GM12878 (cell line): ENCODE data around the gene ARHGAP21. TPM values are rescaled to one million over a fixed set of nuclear protein-coding genes. Genes with fewer than 3 reads are reported as not detected.

Source experiments
- ATAC-seq: fragments of 200-7000 bp; cut with Tn5 transposase; 3 replicates; pipeline ENCODE4 v1.9.1; 2020; ENCODE audit warnings: mild to moderate bottlenecking, moderate library complexity
- BruUV-seq: library from RNA; stranded (reverse); fragments of 400-500 nt; replicated peaks from 2 replicates; lab custom pipeline; 2021; lab: Mats Ljungman, UMichigan
- CTCF ChIA-PET: fragments of 300-600 bp; sonication (Branson Sonifier 250); formaldehyde crosslinking; extraction: SDS; loops from one replicate; lab custom pipeline; 2021; ENCODE audit warnings: inconsistent platforms; lab: Yijun Ruan, JAX
- POLR2A ChIA-PET: fragments of 350-600 bp; formaldehyde crosslinking; extraction: SDS; loops from one replicate; lab custom pipeline; 2021; ENCODE audit warnings: inconsistent platforms; lab: Charles Lee
- RAD21 ChIA-PET: fragments of 300-600 bp; sonication (Branson Sonifier 250); formaldehyde crosslinking; loops from one replicate; lab custom pipeline; 2023; ENCODE audit warnings: antibody characterized with exemption; ENCODE audit not compliant: unreplicated experiment; lab: Charles Lee
- SMC1A ChIA-PET: fragments of 300-600 bp; sonication (Branson Sonifier 250); formaldehyde crosslinking; loops from one replicate; lab custom pipeline; 2023; ENCODE audit not compliant: unreplicated experiment, uncharacterized antibody; lab: Charles Lee
- DNase-seq: peaks from one replicate; pipeline ENCODE4 v3.0.0-alpha.2; 2011; ENCODE audit warnings: low read depth, low spot score
- FAIRE-seq: peaks from 3 replicates; lab custom pipeline; 2011; peaks lifted over from hg19 to GRCh38; lab: Jason Lieb, UNC
- H2AFZ ChIP-seq: 2 replicates; pipeline ENCODE4 v1.6.0; 2011; ENCODE audit warnings: low read depth, low read length, control low read depth; ENCODE audit not compliant: control insufficient read depth
- H3K27ac ChIP-seq: 2 replicates; pipeline ENCODE4 v1.5.1; 2011; ENCODE audit warnings: control low read depth; ENCODE audit not compliant: control insufficient read depth, insufficient read depth
- H3K27me3 ChIP-seq, 2 experiments: replicated peaks in 1 of 2; 2 replicates each; pipeline versions ENCODE4 v1.6.0 to v1.6.1; 2011; ENCODE audit warnings: low read length in 1 of 2; ENCODE audit not compliant: control insufficient read depth in 2 of 2, insufficient read depth in 2 of 2
- H3K36me3 ChIP-seq, 2 experiments: 2 replicates each; pipeline ENCODE4 v1.5.1; 2011; ENCODE audit warnings: low read length in 1 of 2; ENCODE audit not compliant: control insufficient read depth in 2 of 2, insufficient read depth in 2 of 2
- H3K4me1 ChIP-seq: 2 replicates; pipeline ENCODE4 v1.6.1; 2011; ENCODE audit warnings: mild to moderate bottlenecking, low read length, moderate library complexity, mixed read lengths; ENCODE audit not compliant: control insufficient read depth, insufficient read depth
- H3K4me2 ChIP-seq: 2 replicates; pipeline ENCODE4 v1.6.0; 2011; ENCODE audit warnings: control low read depth; ENCODE audit not compliant: control insufficient read depth, insufficient read depth
- H3K4me3 ChIP-seq: fragments of 200-600 bp; sonication (generic); 2 replicates; pipeline ENCODE4 v1.5.1; 2016
- H3K79me2 ChIP-seq: 2 replicates; pipeline ENCODE4 v1.6.0; 2011; ENCODE audit warnings: low read length; ENCODE audit not compliant: control insufficient read depth, insufficient read depth
- H3K9ac ChIP-seq: 2 replicates; pipeline ENCODE4 v1.8.0; 2011; ENCODE audit warnings: low read length, control low read depth, mixed read lengths; ENCODE audit not compliant: control insufficient read depth, insufficient read depth
- H3K9me3 ChIP-seq: replicated peaks from 3 replicates; pipeline ENCODE4 v1.5.1; 2011; ENCODE audit warnings: mild to moderate bottlenecking, low read length; ENCODE audit not compliant: control insufficient read depth, insufficient read depth
- H4K20me1 ChIP-seq: 2 replicates; pipeline ENCODE4 v1.6.0; 2011; ENCODE audit not compliant: control insufficient read depth, insufficient read depth
- ATF7 ChIP-seq: fragments of 450-650 bp; IDR thresholded peaks from 2 replicates; pipeline ENCODE4 v1.6.1; 2016; ENCODE audit warnings: low read depth, mild to moderate bottlenecking
- CREM ChIP-seq: IDR thresholded peaks from 2 replicates; pipeline ENCODE4 v1.6.1; 2014; ENCODE audit warnings: antibody characterized with exemption, low read depth
- E4F1 ChIP-seq: fragments of 450-650 bp; IDR thresholded peaks from 2 replicates; pipeline ENCODE4 v1.6.1; 2018; ENCODE audit warnings: borderline replicate concordance, mild to moderate bottlenecking; ENCODE audit not compliant: partially characterized antibody
- EZH2 ChIP-seq: IDR thresholded peaks from 2 replicates; pipeline ENCODE4 v1.6.1; 2012; ENCODE audit warnings: low read depth, mild to moderate bottlenecking, control low read depth, inconsistent platforms, low read length, borderline replicate concordance; ENCODE audit not compliant: control insufficient read depth
- HCFC1 ChIP-seq: fragments of 150-350 bp; IDR thresholded peaks from 2 replicates; pipeline ENCODE4 v1.6.1; 2014; ENCODE audit warnings: low read length
- KLF5 ChIP-seq: fragments of 450-650 bp; IDR thresholded peaks from 2 replicates; pipeline ENCODE4 v1.6.1; 2014; ENCODE audit warnings: mild to moderate bottlenecking; ENCODE audit not compliant: partially characterized antibody
- NFYB ChIP-seq: IDR thresholded peaks from 2 replicates; pipeline ENCODE4 v1.6.1; 2011; ENCODE audit warnings: low read depth, mild to moderate bottlenecking, low read length, improper control_type of control experiment, moderate library complexity; ENCODE audit not compliant: insufficient read depth
- NRF1 ChIP-seq: conservative IDR thresholded peaks from 2 replicates; pipeline ENCODE4 v1.6.1; 2011; ENCODE audit warnings: mild to moderate bottlenecking, low read depth, low read length, improper control_type of control experiment
- RELB ChIP-seq: fragments of 450-650 bp; IDR thresholded peaks from 2 replicates; pipeline ENCODE4 v1.6.1; 2017; ENCODE audit warnings: low read depth, mild to moderate bottlenecking, moderate library complexity
- SP1 ChIP-seq: IDR thresholded peaks from one replicate; pipeline ENCODE4 v1.6.1; 2011; ENCODE audit warnings: low read depth, low read length
- SREBF1 ChIP-seq: IDR thresholded peaks from 2 replicates; pipeline ENCODE4 v1.6.1; 2012; ENCODE audit warnings: mild to moderate bottlenecking, low read length
- STAT3 ChIP-seq: IDR thresholded peaks from 2 replicates; pipeline ENCODE4 v1.6.1; 2011; ENCODE audit warnings: low read depth, low read length, improper control_type of control experiment
- ZBED1 ChIP-seq: IDR thresholded peaks from 2 replicates; pipeline ENCODE4 v1.6.1; 2016; ENCODE audit warnings: borderline replicate concordance
- ZNF687 ChIP-seq: fragments of 450-650 bp; IDR thresholded peaks from 2 replicates; pipeline ENCODE4 v1.6.1; 2017; ENCODE audit warnings: mild to moderate bottlenecking, moderate library complexity
- WGBS: methylation state at CpG from one replicate; pipeline ENCODE4 v1.1.6; 2016; ENCODE audit warnings: low lambda C conversion rate; ENCODE audit not compliant: insufficient replicate concordance, insufficient coverage; ENCODE audit errors: missing lambda C conversion rate; 5-methylcytosine and 5-hydroxymethylcytosine counted together
- in situ Hi-C: fragments of 300-500 bp; cut with MboI; formaldehyde crosslinking; loops from 9 replicates; pipeline ENCODE4 v1.14.3; 2018; ENCODE audit warnings: mixed read lengths
- intact Hi-C: fragments of 100-400 bp; cut with micrococcal nuclease; formaldehyde crosslinking; loops from one replicate; pipeline ENCODE4 v1.14.2; 2022; ENCODE audit not compliant: unreplicated experiment
- polyA plus RNA-seq, 11 experiments: library from polyadenylated mRNA; depleted of rRNA in 4 of 11; unstranded in 6 of 11; stranded (reverse) in 5 of 11; fragments of >200 nt; fragmentation: Nextera tagmentation in 4 of 11; fragmentation: Illumina TruSeq in 1 of 11; extraction: Ambion mirVana in 4 of 11; extraction: Trizol in 1 of 11; gene quantifications; 1 replicate in 1 of 11; 2 replicates in 10 of 11; pipeline versions ENCODE4 v1.2.1 to v1.2.3, GENCODE V29; 2011 to 2016; ENCODE audit warnings: inconsistent platforms in 2 of 11, missing spikeins in 2 of 11, low read depth in 1 of 11
- total RNA-seq, 4 experiments: library from RNA; depleted of rRNA in 3 of 4; stranded (reverse); fragments of >200 nt in 3 of 4; fragmentation: Illumina TruSeq in 1 of 4; extraction: Trizol in 1 of 4; gene quantifications; 2 replicates each; pipeline versions ENCODE4 v1.2.1 to v1.2.3, GENCODE V29; 2013 to 2021

The ARHGAP21 gene
- total and polyA plus RNA-seq, 10 of the 15 experiments (the other 5 are each of a cell fraction or from before 2014, with no cell fraction given) = 11.7 to 103 (median 37.6) TPM

- Histone ChIP-seq H3K9ac (no peak overlapping the region), H3K79me2 (peaks cover 8% of the 10 kb centered on the region), H3K9me3 (no peaks in the 10 kb centered on the region), H3K36me3 (no peaks in the 10 kb centered on the region), H2AFZ (no peak overlapping the region), H3K4me3 (peak overlapping the region; percentile 80), H4K20me1 (no peaks in the 10 kb centered on the region), H3K4me1 (peaks cover 6% of the 10 kb centered on the region; the same call in 1 of the 2 replicates), H3K27ac (no peak overlapping the region), H3K27me3 (no peaks in the 10 kb centered on the region), H3K4me2 (peak overlapping the region; percentile 73)
- FAIRE-seq (no peak), ATAC-seq (peak; percentile 6; the same call in 2 of the 3 replicates), DNase-seq (no peak)
- BruUV-seq = TSS peak; percentile 41
- intact Hi-C loops (loop anchor here (2.0 to 10.0 kb wide), 6 partner anchors 15 to 361 kb away; partner anchors contain the start of genes ENKUR and THNSL1), in situ Hi-C loops (no loop called here)
- CTCF ChIA-PET = interaction anchor here (0.6 to 2.1 kb wide), 9 partner anchors 11 to 268 kb away, joined by 3 to 9 read pairs (median 5); partner anchors contain the start of gene PRTFDC1
- WGBS = 90% methylated on average over 35 of the region's 35 CpGs
- POLR2A ChIA-PET = interaction anchor here (0.5 to 1.9 kb wide), 11 partner anchors 12 to 265 kb away, joined by 3 to 14 read pairs (median 3); no protein-coding TSS in a partner anchor
- RAD21 ChIA-PET = interaction anchor here (0.6 to 2.4 kb wide), 12 partner anchors 12 to 223 kb away, joined by 3 to 11 read pairs (median 3); no protein-coding TSS in a partner anchor
- SMC1A ChIA-PET = interaction anchor here (0.9 to 4.0 kb wide), 15 partner anchors 12 to 265 kb away, joined by 3 to 24 read pairs (median 5); no protein-coding TSS in a partner anchor
- TF ChIP-seq ZBED1 (no peak), SREBF1 (no peak), ATF7 (no peak), RELB (peak; percentile 47; the same call in 1 of the 2 replicates), CREM (no peak), STAT3 (no peak), E4F1 (no peak), EZH2 (no peak), ZNF687 (no peak), SP1 (no peak), KLF5 (no peak), NFYB (no peak), HCFC1 (no peak), NRF1 (no peak)
Observed at GRCh38 chr10:24721229-24722106, 2.2 kb downstream of the ARHGAP21 start.
